Activated CD8-positive, alpha-beta memory T cell treated with anti-CD3 and anti-CD28 coated beads, Interleukin-2, amount 50 U/mL, for 1 hour (primary cell): ENCODE results near the gene PHB1.
"Not testable (repeated sequence)": the region's sequence is repeated elsewhere in the genome, so short reads cannot be mapped to it uniquely, and the experiment has no call there.

ENCODE experiments used
- DNase-seq: peaks from one replicate; pipeline ENCODE4 v3.0.0-alpha.2; 2020; ENCODE audit errors: extremely low read depth

PHB1 gene

GRCh38 chr17:49381033-49381432 lies 33.6 kb downstream of the PHB1 start:
- DNase-seq, result no peak

GRCh38 chr17:49379926-49380325 lies 34.8 kb downstream of the PHB1 start:
- DNase-seq, result no peak

- no peak for DNase-seq
Measured at GRCh38 chr17:49378311-49378710, 36.4 kb downstream of the PHB1 start.

- no peak for DNase-seq
Measured at GRCh38 chr17:49375544-49375943, 39.1 kb downstream of the PHB1 start.

GRCh38 chr17:49373115-49373514 lies 41.6 kb downstream of the PHB1 start:
- no peak for DNase-seq

GRCh38 chr17:49372425-49372824 lies 42.3 kb downstream of the PHB1 start:
- no peak for DNase-seq

GRCh38 chr17:49370971-49371834 lies 43.5 kb downstream of the PHB1 start:
- DNase-seq, result no peak

- DNase-seq, result no peak
Measured at GRCh38 chr17:49369760-49370159, 44.9 kb downstream of the PHB1 start.

GRCh38 chr17:49369089-49369488 lies 45.6 kb downstream of the PHB1 start:
- no peak for DNase-seq

- DNase-seq, result no peak
Measured at GRCh38 chr17:49365667-49366066, 49.0 kb downstream of the PHB1 start.

GRCh38 chr17:49365126-49365525 lies 49.6 kb downstream of the PHB1 start:
- DNase-seq, result not testable (repeated sequence)

GRCh38 chr17:49364119-49364518 lies 50.6 kb downstream of the PHB1 start:
- DNase-seq, result no peak

- no peak for DNase-seq
Measured at GRCh38 chr17:49363251-49363650, 51.4 kb downstream of the PHB1 start.

GRCh38 chr17:49362723-49363117 lies 52.0 kb downstream of the PHB1 start:
- no peak for DNase-seq

- DNase-seq, result peak; percentile 89
Measured at GRCh38 chr17:49361902-49362722, 52.6 kb downstream of the PHB1 start, which contains the start of gene ZNF652. Gene ZNF652 (minus strand): TSS chr17:49362250. CDS start chr17:49317725, 44,525 bp downstream.

GRCh38 chr17:49361129-49361901 lies 53.4 kb downstream of the PHB1 start:
- DNase-seq, result peak; percentile 79

GRCh38 chr17:49360796-49361128 lies 53.9 kb downstream of the PHB1 start:
- DNase-seq, result no peak

GRCh38 chr17:49359990-49360795 lies 54.5 kb downstream of the PHB1 start:
- DNase-seq, result no peak

- DNase-seq, result no peak
Measured at GRCh38 chr17:49358641-49359247, 55.9 kb downstream of the PHB1 start.

- no peak for DNase-seq
Measured at GRCh38 chr17:49357516-49357915, 57.2 kb downstream of the PHB1 start.

GRCh38 chr17:49356320-49356719 lies 58.4 kb downstream of the PHB1 start:
- no peak for DNase-seq
